A549 (cell line): ENCODE measurements around the gene OSBPL9.

Experiments used
- CBX2 ChIP-seq: fragments of 200-600 bp; sonication (generic); IDR thresholded peaks from 2 replicates; pipeline ENCODE4 v1.6.1; 2016; ENCODE audit warnings: low read depth, mild to moderate bottlenecking, borderline replicate concordance
- HOXB13 ChIP-seq: fragments of 250-450 bp; sonication (Bioruptor Pico); IDR thresholded peaks from 2 replicates; pipeline ENCODE4 v1.5.0; 2020; ENCODE audit warnings: low read depth, mild to moderate bottlenecking, moderate library complexity
- SMC3 ChIP-seq: fragments of >200 bp; sonication (Bioruptor Twin); formaldehyde crosslinking; IDR thresholded peaks from 3 replicates; pipeline ENCODE4 v1.6.1; 2018; ENCODE audit warnings: inconsistent platforms
- TF ChIP-seq, protein P1 (sequence below): fragments of >200 bp; sonication (Bioruptor Twin); formaldehyde crosslinking; IDR thresholded peaks from 3 replicates; pipeline ENCODE4 v1.5.1; 2016

DNA sequence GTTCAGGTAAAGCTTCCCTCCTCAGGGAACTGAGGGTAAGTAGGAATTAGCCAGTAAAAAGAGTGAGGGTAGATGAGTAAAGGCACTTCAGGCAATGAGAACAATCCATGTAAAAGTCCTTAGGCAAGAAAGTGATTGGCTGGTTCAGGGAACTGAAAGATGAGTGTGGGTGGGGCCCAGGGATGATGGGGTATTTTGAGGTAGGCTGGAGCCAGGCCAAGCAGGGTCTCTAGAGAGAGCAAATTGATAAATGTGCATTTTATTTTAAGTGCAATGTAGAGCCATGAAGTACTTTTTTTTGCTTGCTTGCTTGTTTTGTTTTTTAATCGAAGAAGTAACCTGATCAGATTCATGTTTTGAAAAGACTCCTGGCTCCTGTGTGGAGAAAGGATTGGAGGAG lies 26.5 kb downstream of the OSBPL9 start:
- TF ChIP-seq, protein P1, sequence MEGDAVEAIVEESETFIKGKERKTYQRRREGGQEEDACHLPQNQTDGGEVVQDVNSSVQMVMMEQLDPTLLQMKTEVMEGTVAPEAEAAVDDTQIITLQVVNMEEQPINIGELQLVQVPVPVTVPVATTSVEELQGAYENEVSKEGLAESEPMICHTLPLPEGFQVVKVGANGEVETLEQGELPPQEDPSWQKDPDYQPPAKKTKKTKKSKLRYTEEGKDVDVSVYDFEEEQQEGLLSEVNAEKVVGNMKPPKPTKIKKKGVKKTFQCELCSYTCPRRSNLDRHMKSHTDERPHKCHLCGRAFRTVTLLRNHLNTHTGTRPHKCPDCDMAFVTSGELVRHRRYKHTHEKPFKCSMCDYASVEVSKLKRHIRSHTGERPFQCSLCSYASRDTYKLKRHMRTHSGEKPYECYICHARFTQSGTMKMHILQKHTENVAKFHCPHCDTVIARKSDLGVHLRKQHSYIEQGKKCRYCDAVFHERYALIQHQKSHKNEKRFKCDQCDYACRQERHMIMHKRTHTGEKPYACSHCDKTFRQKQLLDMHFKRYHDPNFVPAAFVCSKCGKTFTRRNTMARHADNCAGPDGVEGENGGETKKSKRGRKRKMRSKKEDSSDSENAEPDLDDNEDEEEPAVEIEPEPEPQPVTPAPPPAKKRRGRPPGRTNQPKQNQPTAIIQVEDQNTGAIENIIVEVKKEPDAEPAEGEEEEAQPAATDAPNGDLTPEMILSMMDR: no peak
- TF ChIP-seq SMC3 (no peak), HOXB13 (CRISPR knock-in tag) (no peak), CBX2 (no peak)
